NCI-H510A treated with DMSO at 0.1 percent for 48 hours (cell line): ENCODE results near the gene NCF2.

Experiments used
- DNase-seq: peaks from one replicate; lab custom pipeline; 2025; lab: John Stamatoyannopoulos, UW

The NCF2 gene

DNA sequence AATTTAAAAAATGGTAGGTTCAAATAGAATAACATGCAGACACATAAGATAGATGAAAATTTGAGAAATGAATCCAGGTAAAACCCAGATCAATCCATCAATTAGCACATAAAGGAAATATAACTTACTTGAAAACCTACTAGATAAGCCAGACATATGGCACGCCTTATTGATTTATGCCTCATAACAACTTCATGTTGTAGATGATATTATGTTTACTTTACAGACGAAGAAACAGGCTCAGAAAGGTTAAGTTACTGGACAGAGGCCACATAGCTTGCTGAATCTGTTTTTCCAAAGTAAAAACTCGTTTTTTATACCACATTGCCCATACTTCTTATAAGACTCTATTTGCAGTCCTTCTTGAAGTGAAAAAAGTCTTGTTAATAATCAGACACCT, 22.1 kb upstream of the NCF2 start:
- DNase-seq, result no peak

GRCh38 chr1:183611021-183611420, 20.8 kb upstream of the NCF2 start:
- no peak for DNase-seq

DNA sequence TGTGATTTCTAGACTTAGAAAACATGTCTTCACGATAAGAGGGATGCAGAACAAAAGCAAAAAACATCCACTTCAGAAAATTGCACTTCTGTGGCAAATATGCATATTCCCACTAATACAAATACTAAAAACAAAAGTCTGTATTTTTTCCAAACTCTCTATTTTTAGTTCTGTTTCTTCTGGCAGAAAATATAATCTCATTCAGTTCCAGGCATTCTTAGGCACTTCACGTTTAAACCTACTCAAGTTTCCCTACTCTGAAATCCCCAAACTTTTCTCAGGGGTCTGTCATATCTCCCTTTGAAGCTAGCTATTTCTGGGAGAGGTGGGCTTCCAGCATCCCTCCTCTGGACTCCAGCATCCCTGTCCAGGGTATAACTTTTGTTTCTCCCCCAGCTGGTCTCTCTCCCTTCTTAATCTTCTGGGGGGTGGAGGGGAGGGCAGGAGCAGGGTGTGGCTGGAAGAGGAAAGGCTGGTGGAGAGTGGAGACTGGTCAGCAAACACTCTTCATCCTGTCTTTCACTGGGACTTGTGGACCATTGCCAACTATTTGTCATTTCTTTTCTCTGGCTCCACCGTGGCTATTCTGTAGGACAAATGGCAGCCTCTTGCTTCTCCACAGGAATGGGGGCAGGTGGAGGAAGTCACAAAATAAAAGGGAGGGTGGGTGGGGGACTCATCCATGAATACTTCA, 19.6 kb upstream of the NCF2 start:
- DNase-seq, result no peak

DNA sequence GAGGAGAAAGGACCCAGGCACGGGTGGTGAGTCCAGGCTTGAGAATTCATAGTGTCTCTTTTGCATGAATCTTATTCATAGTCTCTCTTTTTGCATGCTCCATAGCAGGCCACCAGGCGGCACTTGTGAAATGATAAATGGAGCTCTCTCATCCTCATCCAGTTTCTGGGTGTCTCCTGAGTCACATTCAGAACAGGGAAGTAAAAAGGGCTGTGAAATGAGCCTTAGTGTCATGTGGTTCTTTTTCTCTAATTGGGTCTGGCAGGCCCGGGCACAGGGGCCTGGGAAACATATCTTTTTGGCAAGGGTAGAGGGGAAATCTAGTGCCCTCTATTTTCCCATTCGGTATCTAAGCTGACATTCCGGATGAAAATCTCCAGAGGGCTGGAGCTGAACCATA, 19.1 kb upstream of the NCF2 start:
- DNase-seq, result no peak

DNA sequence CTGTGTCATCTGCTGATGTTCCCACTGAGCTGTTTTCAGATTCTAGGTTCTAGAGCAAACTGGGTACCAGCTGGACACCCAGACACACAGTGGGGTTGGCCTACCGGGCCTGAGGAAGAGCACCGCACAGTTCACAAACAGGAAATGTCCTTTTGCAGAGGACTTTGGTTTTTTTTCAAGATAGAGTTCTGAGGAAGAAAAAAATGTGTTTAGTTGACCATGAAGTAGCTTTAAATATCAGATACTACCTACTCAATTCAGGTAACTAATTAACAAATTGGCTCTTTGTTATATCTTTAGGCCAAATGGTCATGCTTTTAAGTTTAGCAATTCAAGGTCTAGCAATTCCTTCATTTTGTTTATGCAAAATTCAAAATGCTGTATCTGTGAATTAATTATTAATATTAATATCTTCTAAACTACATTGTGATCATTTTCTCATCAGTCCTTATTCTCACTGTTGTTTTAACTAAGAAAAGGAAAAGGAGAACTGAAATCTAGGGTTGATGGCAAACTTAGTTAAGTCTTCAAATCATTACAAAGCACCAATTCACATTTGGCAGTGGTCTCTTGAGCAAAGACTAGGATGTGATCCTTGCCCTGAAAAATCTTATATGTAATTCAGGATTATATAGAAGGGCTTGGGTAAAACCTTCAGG, 17.2 kb upstream of the NCF2 start:
- DNase-seq, result no peak

GRCh38 chr1:183605904-183606303, 15.6 kb upstream of the NCF2 start:
- no peak for DNase-seq

DNA sequence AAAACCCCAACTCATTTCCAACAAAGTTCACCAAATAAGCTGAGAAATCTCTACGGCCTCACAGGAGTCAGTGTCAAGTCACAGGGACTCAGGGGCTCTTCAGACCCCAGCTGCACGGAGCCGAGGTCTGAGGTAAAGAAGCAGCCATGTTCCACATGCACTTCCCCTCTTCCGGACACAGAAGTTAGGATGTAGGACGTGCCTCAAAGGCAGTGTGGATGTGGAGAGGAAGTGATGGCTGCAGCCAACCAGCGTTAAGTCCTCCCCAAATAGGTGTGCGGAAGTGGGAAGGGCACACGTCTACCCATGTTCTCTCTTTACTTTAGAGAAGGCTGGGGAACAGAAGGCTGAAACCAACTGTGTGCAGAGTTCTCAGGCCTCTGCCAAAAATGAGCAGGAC, 14.6 kb upstream of the NCF2 start:
- no peak for DNase-seq

DNA sequence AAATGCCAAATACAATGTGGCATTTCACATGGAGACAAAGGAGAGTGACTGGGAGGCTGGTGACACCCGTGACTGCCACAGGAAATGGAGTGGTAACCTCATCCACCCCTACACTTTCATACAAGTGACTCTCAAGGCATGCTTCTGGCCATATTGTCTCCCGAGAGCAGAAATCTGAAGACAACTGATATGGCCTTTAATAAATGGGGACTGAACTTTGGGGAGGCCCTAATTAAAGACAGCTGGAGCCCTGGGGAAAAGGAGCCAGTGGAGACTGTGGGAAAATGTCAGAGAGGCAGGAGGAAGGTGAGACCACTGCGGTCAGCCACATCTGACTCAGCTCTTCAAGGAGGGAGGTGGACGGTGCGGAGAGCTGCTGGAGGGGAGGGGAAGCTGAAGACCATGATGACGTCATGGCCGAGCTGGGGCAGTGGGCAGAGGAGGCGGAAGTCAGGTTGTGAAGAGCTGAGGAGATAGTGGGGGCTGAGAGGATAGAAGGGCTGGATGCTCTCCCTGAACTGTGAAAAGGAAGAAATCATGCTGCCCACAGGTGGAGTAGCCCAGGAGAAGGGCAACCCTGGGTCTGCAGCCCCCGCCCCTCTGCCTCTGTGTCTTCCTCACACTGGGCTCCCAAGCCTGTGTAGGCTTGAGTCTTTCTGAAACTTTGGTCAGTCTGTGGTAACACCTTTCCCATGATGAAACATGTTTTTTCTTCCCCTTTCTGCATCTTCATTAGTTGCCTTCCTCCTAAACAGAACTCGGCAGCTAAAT, 14.0 kb upstream of the NCF2 start:
- DNase-seq, result no peak

DNA sequence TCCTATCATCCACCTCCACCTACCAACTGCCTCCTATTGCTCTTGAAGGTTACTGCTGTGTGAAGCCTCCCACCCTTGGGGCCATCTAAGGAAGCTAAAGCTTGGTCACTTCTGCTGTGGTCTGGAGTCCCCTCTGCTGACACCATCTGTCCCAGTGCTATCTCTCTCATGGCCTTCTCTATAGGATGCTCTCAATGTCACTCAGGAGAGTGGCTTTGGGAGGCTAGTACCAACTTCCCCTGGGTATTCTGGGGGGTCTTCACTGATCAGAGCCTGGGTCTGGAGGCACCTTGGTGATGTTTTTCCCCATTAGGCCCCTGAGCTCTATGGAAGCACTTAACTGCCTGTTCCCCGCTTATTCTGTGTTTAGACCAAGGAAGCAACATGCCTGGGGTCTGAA, 12.3 kb upstream of the NCF2 start:
- DNase-seq, result no peak

DNA sequence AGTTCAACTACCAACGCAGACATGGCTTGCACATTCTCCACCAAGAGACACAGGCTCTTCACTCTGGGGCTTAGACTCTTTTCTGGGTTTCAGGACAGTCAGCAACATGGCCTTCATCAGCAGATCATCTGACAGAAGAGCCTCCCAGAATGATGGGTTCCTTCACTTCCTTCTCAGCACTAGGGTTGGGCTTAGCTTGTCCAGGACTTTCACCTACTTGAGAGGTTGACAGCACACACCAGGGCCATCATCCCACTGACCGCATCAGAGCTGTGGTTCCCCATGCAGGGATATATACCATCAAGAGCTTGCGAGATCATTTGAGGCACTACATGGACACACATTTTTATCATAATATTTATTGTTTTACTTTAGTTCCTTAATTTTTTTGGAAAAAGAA, 10.4 kb upstream of the NCF2 start:
- DNase-seq, result no peak

DNA sequence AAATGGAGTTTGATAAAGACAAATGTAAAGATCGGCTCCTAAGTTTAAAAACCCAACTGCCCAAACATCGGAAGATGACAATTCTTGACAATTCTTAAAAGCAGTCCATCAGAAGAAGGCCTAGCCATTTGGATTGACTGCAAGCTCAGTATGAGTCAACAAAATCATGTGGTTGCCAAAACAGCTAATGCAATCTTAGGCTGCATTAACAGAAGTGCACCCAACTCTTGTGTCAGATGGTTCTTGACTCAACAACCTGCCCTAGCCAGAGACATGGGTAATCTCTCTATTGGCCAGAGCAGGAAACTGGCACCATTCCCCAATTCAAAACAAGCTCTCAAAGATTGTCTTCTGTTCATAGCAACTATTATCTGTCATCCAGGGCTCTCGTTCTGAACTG, 9.9 kb upstream of the NCF2 start:
- no peak for DNase-seq

DNA sequence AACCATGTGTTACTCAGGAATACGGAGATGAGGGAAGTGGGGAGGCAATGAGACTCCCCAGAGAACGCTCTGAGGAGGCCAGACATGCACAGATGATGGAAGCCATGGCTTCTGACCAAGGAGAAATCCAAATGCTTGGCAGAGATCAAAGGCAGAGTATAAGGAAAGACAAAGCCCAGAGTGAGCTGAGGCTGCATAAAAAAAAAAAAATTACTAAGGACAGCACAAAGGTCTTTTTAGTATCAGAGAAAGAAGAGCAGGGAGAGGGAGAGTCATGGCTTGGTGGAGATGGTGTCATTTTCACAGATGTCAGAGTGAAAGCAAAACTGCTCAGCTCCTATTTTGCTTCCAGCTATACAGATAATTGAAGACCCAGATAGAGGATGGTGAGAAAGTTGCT, 8.1 kb upstream of the NCF2 start:
- no peak for DNase-seq

DNA sequence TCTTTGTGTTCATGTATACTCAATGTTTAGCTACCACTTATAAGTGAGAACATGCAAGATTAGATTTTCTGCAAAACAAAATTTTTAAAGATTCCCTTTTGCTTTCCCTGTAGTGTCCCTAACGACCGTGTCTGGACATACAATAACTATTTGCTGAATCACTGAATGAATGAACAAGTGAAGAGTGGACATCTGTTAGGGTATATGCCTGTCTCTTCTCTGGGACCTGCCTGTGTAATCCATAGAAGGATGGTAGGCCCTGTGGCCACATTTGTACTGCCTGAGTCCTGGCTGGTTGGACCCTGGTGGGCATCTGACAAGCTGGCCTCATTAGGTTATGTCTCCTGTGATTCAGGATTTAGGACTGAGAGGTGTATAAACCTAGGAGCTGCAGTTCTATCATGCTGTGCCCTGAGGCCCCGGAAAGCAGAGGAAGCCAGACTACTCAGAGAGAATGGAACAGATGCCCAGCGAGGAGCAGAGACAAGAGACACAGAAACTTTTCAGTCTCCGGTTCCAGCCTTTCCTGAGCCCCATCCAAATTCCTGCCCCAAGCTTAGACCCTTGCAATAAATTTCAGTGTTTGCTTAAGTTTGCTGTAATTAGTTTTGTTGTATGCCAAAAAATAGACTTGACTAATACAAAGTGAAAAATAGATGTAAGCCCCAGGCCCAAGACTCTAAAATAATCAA, 7.5 kb upstream of the NCF2 start:
- no peak for DNase-seq

DNA sequence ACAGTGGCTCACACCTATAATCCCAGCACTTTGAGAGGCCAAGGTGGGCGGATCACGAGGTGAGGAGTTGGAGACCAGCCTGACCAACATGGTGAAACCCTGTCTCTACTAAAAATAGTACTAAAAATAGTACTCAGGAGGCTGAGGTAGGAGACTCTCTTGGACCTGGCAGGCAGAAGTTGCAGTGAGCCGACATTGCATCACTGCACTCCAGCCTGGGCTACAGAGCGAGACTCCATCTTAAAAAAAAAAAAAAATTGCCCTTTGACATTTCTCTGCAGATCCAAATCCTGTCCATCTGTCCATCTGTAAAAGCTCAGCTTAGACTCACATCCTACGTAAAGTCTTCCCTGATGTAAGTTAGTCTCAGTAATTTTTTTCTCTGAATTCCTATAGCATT, 6.2 kb upstream of the NCF2 start:
- DNase-seq, result no peak

GRCh38 chr1:183595537-183595936, 5.3 kb upstream of the NCF2 start:
- no peak for DNase-seq

- DNase-seq, result no peak
Observed at GRCh38 chr1:183593356-183593755, 3.1 kb upstream of the NCF2 start.

- no peak for DNase-seq
Observed at GRCh38 chr1:183592733-183593132, 2.5 kb upstream of the NCF2 start.

DNA sequence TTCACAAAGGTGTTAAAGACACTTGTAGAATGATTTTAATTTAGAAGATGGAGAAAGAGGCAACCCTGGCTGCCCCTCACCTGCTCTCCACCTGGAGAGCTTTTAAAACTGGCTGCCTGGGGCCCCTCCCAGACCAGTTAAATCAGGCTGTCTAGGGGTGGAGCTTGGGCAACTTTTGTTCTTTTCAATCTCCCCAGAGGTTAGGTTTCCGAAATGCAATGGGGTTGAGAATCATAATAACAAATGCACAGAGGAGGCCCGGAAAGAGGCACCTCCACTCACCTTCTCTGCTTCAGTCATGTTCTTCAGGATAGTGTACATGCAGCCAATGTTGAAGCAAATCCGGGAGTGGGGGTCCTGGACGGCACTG, 400 bp downstream of the NCF2 start:
- DNase-seq, result no peak

DNA sequence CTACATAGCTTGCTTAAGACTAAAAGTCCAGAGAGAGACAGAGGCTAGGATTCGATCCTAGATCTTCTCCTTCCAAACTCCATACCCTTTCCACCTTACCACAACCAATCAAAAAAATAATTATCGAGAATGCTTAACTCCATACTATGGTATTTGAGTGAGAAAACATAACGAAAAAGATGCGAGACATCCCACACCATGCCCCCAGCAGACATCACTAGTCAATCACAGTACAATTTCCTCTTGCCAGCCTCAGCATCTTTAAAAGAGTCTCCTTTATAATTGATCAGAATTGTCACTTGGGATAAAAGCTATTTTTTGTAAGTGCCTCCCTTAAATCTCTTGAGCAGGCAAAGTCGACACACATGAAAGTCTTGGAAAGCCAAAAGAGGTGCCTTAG, 875 bp downstream of the NCF2 start:
- no peak for DNase-seq

DNA sequence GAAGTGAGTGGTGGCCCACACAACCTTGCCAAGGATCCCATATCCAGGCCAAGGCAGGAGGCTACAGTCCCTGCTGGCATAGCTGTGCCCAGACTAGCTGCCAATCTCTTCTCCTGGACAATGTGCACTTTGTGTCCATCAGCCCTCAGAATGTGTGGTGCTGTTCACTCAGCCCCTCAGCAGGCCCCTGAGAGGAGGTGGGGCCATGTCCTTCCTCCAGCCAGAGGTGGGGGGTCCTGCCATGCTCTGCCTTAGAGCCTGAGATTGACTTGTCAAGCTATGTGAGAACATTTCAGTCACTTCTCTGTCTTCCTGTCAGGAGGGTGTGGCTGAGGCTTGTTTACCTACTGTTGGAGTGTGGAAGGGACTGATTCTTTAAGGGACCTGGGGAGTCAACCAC, 1.4 kb downstream of the NCF2 start:
- no peak for DNase-seq

DNA sequence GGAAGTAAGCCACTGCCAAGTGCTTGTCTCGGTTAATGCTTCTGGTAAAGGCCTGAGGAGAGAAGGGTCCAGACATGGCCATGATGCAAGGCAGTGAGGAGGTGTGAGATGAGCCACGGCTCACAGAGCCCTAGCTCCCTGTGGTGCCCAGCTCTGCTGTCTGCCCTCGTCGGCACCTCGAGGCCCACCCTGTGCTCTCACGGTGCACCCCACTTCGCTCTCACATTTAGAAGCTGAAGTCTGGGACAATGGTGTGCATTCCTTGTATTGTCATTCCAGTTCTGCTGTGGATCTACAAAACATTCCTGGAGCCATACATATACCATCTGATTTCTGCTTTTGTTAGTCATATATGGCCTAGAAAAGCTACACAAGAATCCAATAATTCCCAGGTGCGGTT, 3.3 kb downstream of the NCF2 start:
- no peak for DNase-seq

DNA sequence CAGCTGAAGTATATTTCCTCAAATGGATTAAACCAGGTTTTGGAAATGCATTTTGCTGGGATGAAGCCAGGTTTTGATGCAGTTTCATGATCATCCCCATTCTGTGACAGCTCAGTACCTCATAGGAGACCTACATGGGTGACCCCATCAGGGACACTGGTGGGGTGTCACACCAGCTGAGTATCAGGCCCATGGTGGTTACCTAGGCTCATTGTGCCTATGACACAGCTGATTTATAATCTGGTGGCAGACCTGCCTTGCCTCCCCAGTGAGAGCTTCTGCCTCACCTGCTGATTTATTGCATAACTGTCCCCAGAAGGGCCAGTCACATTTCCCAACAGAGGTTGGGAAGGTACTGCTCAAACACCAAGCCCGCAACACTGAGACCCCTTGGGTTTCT, 3.8 kb downstream of the NCF2 start:
- DNase-seq, result no peak

DNA sequence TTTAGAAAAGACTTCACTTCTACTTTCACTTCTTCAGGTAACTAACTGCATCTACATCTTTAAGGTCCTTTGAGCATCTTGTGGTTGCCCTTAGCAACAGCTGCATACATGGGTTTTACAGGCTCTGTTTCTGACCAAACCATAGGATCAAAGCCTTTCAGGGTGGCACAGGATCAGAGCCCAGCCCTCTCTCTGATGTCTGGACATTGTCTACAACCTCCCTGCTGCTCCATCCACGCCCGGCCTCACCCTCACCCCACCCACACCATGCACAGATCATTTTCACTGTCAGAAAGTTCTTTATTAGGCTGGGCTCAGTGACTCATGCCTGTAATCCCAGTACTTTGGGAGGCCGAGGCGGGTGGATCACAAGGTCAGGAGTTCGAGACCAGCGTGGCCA, 5.2 kb downstream of the NCF2 start:
- no peak for DNase-seq
